ENCODE results near the gene RAP2A.

RAP2A gene

GRCh38 chr13:97460004-97460775, 26.2 kb downstream of the RAP2A start:
- Mint-ChIP-seq H3K27ac (no peak overlapping the region), H3K36me3 (ENCODE audit: low read depth) (peaks cover 81% of the 10 kb centered on the region), H3K9me3 (peaks cover 12% of the 10 kb centered on the region), H3K4me1 (no peaks in the 10 kb centered on the region), H3K4me3 (no peak overlapping the region), H3K27me3 (ENCODE audit: low read depth, poor library complexity) (no peaks in the 10 kb centered on the region)
- no peak for DNase-seq
- no peak for TF ChIP-seq CTCF (IDR thresholded peaks at IDR 0.05)

DNA sequence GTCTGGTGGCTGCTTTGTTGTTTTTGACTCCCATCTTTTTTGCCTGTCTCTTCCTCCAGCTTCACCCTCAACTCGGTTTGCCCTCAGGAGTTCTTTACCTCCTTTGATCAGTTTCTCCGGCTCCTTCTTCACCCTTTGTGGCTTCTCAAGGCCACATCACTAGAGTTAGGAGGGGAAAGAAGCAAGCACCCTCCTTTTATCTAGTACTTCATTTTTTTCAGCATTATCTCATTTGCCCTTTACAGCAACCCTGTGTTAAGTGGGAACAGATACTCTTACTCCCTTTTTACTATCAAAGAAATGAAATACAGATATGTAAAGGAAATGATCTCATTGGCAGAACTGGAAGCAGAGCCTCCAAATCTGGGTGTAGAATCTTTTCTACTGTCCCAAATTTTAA, 26.9 kb downstream of the RAP2A start:
- no peaks in the 10 kb centered on the region for H3K27me3 Mint-ChIP-seq (ENCODE audit: low read depth, poor library complexity)
- DNase-seq: no peak
- H3K36me3 Mint-ChIP-seq (ENCODE audit: low read depth): peaks cover 75% of the 10 kb centered on the region
- H3K27ac Mint-ChIP-seq: no peak overlapping the region
- H3K4me3 Mint-ChIP-seq: no peak overlapping the region
- H3K9me3 Mint-ChIP-seq: peaks cover 5% of the 10 kb centered on the region
- no peak for TF ChIP-seq CTCF (IDR thresholded peaks at IDR 0.05)
- no peaks in the 10 kb centered on the region for H3K4me1 Mint-ChIP-seq

- DNase-seq: no peak
- Mint-ChIP-seq H3K27me3 (ENCODE audit: low read depth, poor library complexity) (peaks cover 4% of the 10 kb centered on the region), H3K36me3 (ENCODE audit: low read depth) (peaks cover 65% of the 10 kb centered on the region), H3K27ac (no peak overlapping the region), H3K4me3 (no peak overlapping the region), H3K4me1 (no peaks in the 10 kb centered on the region), H3K9me3 (no peaks in the 10 kb centered on the region)
- TF ChIP-seq CTCF (IDR thresholded peaks at IDR 0.05): no peak
Measured at GRCh38 chr13:97464561-97464960, 30.6 kb downstream of the RAP2A start.

DNA sequence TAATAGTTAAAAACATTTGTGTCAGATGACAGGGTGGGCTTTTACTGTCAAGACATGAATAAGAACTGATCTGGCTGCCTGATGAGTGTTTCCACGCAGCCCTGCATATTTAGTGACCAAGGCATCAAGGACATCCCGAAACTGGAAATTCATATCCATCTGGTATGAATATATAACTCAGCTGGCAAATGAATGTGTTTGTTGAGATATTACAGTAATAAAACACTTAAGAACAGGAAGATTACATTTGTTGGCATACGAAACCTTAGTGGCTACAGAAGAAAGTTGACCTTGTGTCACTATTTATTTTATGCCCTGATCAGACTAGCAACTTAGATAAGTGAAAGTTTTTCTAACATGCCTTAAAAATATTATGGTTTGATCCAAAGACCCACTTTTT, 32.8 kb downstream of the RAP2A start:
- DNase-seq: no peak
- H3K9me3 Mint-ChIP-seq: peaks cover 1% of the 10 kb centered on the region
- no peak for TF ChIP-seq CTCF (IDR thresholded peaks at IDR 0.05)
- peaks cover 59% of the 10 kb centered on the region for H3K36me3 Mint-ChIP-seq (ENCODE audit: low read depth)
- no peak overlapping the region for H3K4me3 Mint-ChIP-seq
- H3K27ac Mint-ChIP-seq: no peak overlapping the region
- no peaks in the 10 kb centered on the region for H3K4me1 Mint-ChIP-seq
- peaks cover 4% of the 10 kb centered on the region for H3K27me3 Mint-ChIP-seq (ENCODE audit: low read depth, poor library complexity)

- no peaks in the 10 kb centered on the region for H3K4me1 Mint-ChIP-seq
Measured at GRCh38 chr13:97468331-97468730, 34.4 kb downstream of the RAP2A start.

More at GRCh38 chr13:97468331-97468730, 34.4 kb downstream of the RAP2A start:
- H3K27ac Mint-ChIP-seq: no peak overlapping the region
- DNase-seq: no peak
- H3K9me3 Mint-ChIP-seq: peaks cover 3% of the 10 kb centered on the region
- H3K36me3 Mint-ChIP-seq (ENCODE audit: low read depth): peaks cover 46% of the 10 kb centered on the region
- H3K4me3 Mint-ChIP-seq: no peak overlapping the region
- H3K27me3 Mint-ChIP-seq (ENCODE audit: low read depth, poor library complexity): peaks cover 4% of the 10 kb centered on the region
- TF ChIP-seq CTCF (IDR thresholded peaks at IDR 0.05): no peak
